Measurements from ENCODE around the gene IL20RA. TPM values are rescaled to one million over a fixed set of nuclear protein-coding genes. Genes with fewer than 3 reads are reported as not detected.

IL20RA gene
- total and polyA plus RNA-seq, 2 experiments from 2014 or later: 2.6 to 3.5 TPM

DNA sequence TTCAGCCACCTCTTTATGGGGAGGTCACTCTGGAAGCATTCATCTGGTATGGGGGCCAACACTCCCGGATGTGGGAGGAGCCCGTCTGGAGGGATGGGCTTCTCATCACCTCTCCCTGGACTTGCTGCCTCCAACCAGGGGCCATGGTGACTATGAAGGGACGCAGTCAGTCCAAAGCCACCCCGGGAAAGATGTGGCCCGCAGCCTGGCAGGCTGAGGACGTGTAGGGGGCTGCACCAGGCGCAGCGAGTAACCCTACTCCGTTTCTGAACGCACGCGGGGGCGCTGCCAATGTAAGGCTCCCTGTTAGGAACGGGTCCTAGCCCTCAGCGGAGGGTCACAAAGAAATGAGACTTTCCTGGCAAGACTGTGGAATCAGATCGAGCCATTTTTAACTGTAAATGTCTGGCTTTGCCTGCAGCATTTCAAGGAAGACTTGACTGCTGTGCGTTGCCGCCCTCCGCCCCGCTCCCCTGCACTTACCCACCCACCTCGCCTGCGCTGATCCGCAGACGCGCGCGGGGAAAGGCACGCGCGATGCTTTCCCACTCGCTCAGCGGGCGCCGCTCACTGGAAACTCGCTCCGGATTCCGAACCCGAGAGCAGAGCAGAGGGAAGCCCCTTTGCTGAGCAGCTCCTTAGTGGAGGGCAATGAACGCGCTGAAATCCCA, 55.1 kb downstream of the IL20RA start (continued):
- peak; percentile 25; the same call in 1 of the 2 replicates for TF ChIP-seq ZNF462 (CRISPR knock-in tag; IDR thresholded peaks at IDR 0.05)

DNA sequence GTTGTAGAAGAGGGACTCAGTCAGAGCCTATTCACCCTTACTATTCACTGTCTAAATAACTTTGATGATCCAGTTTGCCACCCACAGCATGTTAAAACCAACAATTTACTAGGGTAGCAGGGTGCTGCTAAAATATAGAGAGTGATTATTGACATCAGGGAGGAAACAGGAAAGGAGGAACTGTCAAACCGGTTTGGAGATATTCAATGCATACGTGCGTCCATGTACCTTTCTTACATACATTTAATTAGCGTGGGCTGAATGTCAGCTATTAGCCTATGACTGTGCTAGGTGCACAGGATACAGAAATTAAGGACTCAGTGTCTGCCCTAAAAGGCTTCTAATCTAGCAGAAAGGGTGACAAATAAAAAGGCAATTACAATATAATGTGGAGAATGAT, 57.2 kb downstream of the IL20RA start:
- H3K9me3 Mint-ChIP-seq: no peaks in the 10 kb centered on the region
- TF ChIP-seq ETS1 (IDR thresholded peaks at IDR 0.05): no peak
- TF ChIP-seq ZNF462 (CRISPR knock-in tag; IDR thresholded peaks at IDR 0.05): no peak
- no peak for TF ChIP-seq ZNF331 (CRISPR knock-in tag; IDR thresholded peaks at IDR 0.05; ENCODE audit: low read depth)
- TF ChIP-seq EZH2phosphoT487 (IDR thresholded peaks at IDR 0.05; ENCODE audit: unreplicated experiment): no peak
- no peak for TF ChIP-seq CTCF (conservative IDR thresholded peaks at IDR 0.05; ENCODE audit: low read depth in 2 of 2)

More for the DNA sequence above, 57.2 kb downstream of the IL20RA start:
- no peaks in the 10 kb centered on the region for H3K27me3 ChIP-seq (ENCODE audit: insufficient read depth)
- ATAC-seq (no peak), DNase-seq (ENCODE audit: low spot score) (no peak)
- H3K4me1 ChIP-seq (ENCODE audit: insufficient read depth): peaks cover 27% of the 10 kb centered on the region
- no peak overlapping the region for H3K4me3 ChIP-seq
- H3K4me2 ChIP-seq: no peak overlapping the region
- no peaks in the 10 kb centered on the region for H3K36me3 Mint-ChIP-seq (ENCODE audit: low read depth)
- peaks cover 40% of the 10 kb centered on the region for H3K4me1 Mint-ChIP-seq
- no peak overlapping the region for H3K27ac Mint-ChIP-seq
- H3K36me3 ChIP-seq (ENCODE audit: insufficient read depth): no peaks in the 10 kb centered on the region
- H3K4me3 Mint-ChIP-seq: no peak overlapping the region
- H3F3A ChIP-seq (replicated peaks; ENCODE audit: low read depth): no peaks in the 10 kb centered on the region
- no peak overlapping the region for H2AFZ ChIP-seq
- peaks cover 9% of the 10 kb centered on the region for H3K27me3 Mint-ChIP-seq (ENCODE audit: insufficient read depth, low read depth, poor library complexity)
- no peaks in the 10 kb centered on the region for H3K79me2 ChIP-seq (replicated peaks; ENCODE audit: insufficient read depth)
- H3K27ac ChIP-seq (ENCODE audit: low read depth): no peak overlapping the region
- no peaks in the 10 kb centered on the region for H3K9me2 ChIP-seq (ENCODE audit: insufficient read depth)
- no peaks in the 10 kb centered on the region for H4K20me1 ChIP-seq (replicated peaks; ENCODE audit: insufficient read depth)
